ENCODE measurements around the gene CIB4. TPM values are rescaled to one million over a fixed set of nuclear protein-coding genes. Genes with fewer than 3 reads are reported as not detected.

CIB4 gene
- total RNA-seq, 1 donor from 2014 or later = not detected

DNA sequence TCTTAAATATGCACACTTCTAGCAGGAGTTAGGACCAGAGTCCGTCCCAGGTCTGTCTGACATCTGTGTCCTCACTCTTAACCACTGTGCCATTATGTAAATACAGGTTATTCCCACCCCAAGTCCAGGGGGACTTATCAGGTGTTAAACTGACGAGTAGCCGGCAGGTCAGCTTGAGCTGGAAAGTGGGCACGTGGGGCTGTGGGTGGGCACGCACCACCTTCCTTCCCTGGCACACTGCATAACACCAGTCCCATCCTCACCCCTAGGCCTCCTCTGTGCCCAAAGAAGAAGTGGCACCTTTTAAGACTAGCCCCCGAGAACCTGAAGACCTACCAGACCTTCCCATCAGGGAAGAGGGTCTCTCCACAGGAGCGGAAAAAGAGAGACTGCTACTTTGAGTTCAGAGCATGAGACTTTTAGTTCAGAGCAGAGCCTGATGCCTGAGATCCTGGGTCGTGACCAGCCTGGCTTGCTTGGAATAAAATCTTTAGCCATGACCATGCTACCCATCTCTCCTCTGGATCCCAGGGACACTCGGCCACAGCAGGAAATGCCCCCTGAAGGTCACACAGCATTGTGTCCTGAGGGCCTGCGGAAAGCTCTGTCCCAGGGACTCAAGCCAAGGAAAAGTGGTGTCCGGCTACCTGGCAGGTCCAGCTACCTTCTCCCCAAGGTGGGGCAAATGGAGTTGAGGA is 62.0 kb downstream of the CIB4 start:
- Histone ChIP-seq H3K27ac (no peak overlapping the region), H3K4me3 (no peak overlapping the region), H3K4me1 (no peaks in the 10 kb centered on the region), H3K36me3 (no peaks in the 10 kb centered on the region), H3K9me3 (no peaks in the 10 kb centered on the region), H3K27me3 (ENCODE audit: low read depth) (peaks cover 15% of the 10 kb centered on the region)
- no peak for DNase-seq
- intact Hi-C loops (cut with DNase I) = no loop called here
- ATAC-seq = no peak
- no peak for TF ChIP-seq CTCF (IDR thresholded peaks at IDR 0.05)

- DNase-seq = no peak
Measured at GRCh38 chr2:26578581-26578980, 62.6 kb downstream of the CIB4 start.

GRCh38 chr2:26578113-26578458 is 63.1 kb downstream of the CIB4 start:
- Histone ChIP-seq H3K9me3 (no peaks in the 10 kb centered on the region), H3K36me3 (no peaks in the 10 kb centered on the region), H3K4me3 (no peak overlapping the region), H3K27me3 (ENCODE audit: low read depth) (peaks cover 15% of the 10 kb centered on the region), H3K4me1 (no peaks in the 10 kb centered on the region), H3K27ac (no peak overlapping the region)
- DNase-seq = no peak
- ATAC-seq = no peak
- intact Hi-C loops (cut with DNase I) = no loop called here
- no peak for TF ChIP-seq CTCF (IDR thresholded peaks at IDR 0.05)

More at GRCh38 chr2:26578581-26578980, 62.6 kb downstream of the CIB4 start:
- no peak overlapping the region for H3K27ac ChIP-seq
- no peaks in the 10 kb centered on the region for H3K9me3 ChIP-seq
- no peaks in the 10 kb centered on the region for H3K36me3 ChIP-seq
- H3K4me3 ChIP-seq = no peak overlapping the region
- no peak for TF ChIP-seq CTCF (IDR thresholded peaks at IDR 0.05)
- intact Hi-C loops (cut with DNase I) = no loop called here
- peaks cover 15% of the 10 kb centered on the region for H3K27me3 ChIP-seq (ENCODE audit: low read depth)
- H3K4me1 ChIP-seq = no peaks in the 10 kb centered on the region
- no peak for ATAC-seq

- Histone ChIP-seq H3K36me3 (no peaks in the 10 kb centered on the region), H3K9me3 (no peaks in the 10 kb centered on the region), H3K27ac (no peak overlapping the region), H3K27me3 (ENCODE audit: low read depth) (peaks cover 15% of the 10 kb centered on the region), H3K4me3 (no peak overlapping the region), H3K4me1 (no peaks in the 10 kb centered on the region)
- DNase-seq (peak; percentile 77), ATAC-seq (peak; percentile 81 to 86)
- intact Hi-C loops (cut with DNase I) = no loop called here
- TF ChIP-seq CTCF (IDR thresholded peaks at IDR 0.05) = peak; percentile 98
Measured at GRCh38 chr2:26577442-26578112, 63.6 kb downstream of the CIB4 start.

DNA sequence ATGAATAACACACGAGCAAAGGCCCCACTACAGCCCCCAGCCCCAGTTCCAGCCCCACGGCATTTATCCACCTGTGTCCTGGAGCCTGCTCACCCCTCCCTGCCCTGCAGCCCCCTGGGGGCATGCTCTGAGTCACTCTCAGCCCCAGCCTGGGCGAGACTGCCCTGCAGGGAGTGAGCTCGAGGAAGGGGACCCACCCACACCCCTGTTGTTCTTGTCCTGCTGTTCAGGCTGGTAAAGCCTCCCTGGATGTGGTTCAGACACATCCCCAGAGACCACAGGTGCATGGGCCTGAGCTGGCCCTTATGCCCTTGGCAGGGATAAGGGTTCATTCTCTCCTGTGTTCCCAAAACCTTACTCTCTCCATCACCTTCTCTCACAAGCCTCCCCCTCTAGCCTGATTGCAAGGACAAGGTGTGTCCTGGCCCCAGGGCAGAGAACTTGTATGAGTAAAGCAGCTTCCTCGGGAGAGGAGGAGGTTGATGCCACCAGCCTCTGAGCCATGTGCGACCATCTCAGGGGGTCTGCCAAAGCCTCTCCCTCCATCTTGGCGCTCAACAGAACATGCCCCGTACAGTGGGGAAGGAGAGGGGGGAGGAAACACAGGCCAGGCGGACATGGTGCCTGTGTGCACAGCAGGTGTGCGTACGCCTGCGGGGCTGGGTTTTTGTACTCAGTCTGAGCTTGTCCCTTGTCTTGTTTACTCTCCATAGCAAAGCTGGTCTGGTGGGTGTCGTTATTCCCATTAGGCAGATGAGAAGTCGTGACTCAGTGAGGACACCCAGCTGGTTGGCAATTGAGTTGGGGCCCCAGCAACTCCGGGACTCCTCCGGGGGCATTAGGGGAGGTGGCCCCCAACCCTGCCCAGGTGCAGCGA is 64.4 kb downstream of the CIB4 start:
- Histone ChIP-seq H3K4me1 (no peaks in the 10 kb centered on the region), H3K36me3 (no peaks in the 10 kb centered on the region), H3K9me3 (no peaks in the 10 kb centered on the region), H3K4me3 (no peak overlapping the region), H3K27me3 (ENCODE audit: low read depth) (peaks cover 15% of the 10 kb centered on the region), H3K27ac (no peak overlapping the region)
- no peak for TF ChIP-seq CTCF (IDR thresholded peaks at IDR 0.05)
- no peak for ATAC-seq
- no peak for DNase-seq
- intact Hi-C loops (cut with DNase I) = no loop called here

Measured in lower lobe of right lung (tissue), 2 donors.